Neutrophil (primary cell): ENCODE results near the gene VPS8.

Experiments
- H3K27ac ChIP-seq: fragments of 200-600 bp; sonication (generic); 2 replicates; pipeline ENCODE4 v1.5.1; 2016; ENCODE audit warnings: mild to moderate bottlenecking, moderate library complexity
- H3K27me3 ChIP-seq: fragments of 200-600 bp; sonication (generic); 2 replicates; pipeline ENCODE4 v1.6.0; 2016; ENCODE audit warnings: mild to moderate bottlenecking
- H3K36me3 ChIP-seq: fragments of 200-600 bp; sonication (generic); 2 replicates; pipeline ENCODE4 v1.5.1; 2017
- H3K4me1 ChIP-seq, 2 experiments: fragments of 200-600 bp in 1 of 2; sonication (generic) in 1 of 2; 1 replicate in 1 of 2; 2 replicates in 1 of 2; pipeline versions ENCODE4 v1.5.1 to v1.6.1; 2013 to 2016; ENCODE audit warnings: low read depth in 1 of 2, low read length in 1 of 2, mild to moderate bottlenecking in 1 of 2, moderate library complexity in 1 of 2; ENCODE audit not compliant: control insufficient read depth in 1 of 2, insufficient read depth in 1 of 2
- H3K4me3 ChIP-seq, 2 experiments: fragments of 200-600 bp in 1 of 2; sonication (generic) in 1 of 2; 1 replicate in 1 of 2; 2 replicates in 1 of 2; pipeline ENCODE4 v1.5.1; 2013 to 2016; ENCODE audit warnings: low read depth in 1 of 2, low read length in 1 of 2, mild to moderate bottlenecking in 1 of 2, moderate library complexity in 1 of 2
- H3K9me3 ChIP-seq: fragments of 200-600 bp; sonication (generic); 2 replicates; pipeline ENCODE4 v1.5.1; 2016
- CTCF ChIP-seq: fragments of 200-600 bp; sonication (generic); IDR thresholded peaks from 2 replicates; pipeline ENCODE4 v1.5.1; 2016; ENCODE audit warnings: antibody characterized with exemption

The VPS8 gene

GRCh38 chr3:184796954-184797353 lies 15.0 kb upstream of the VPS8 start:
- no peak overlapping the region for H3K4me3 ChIP-seq
- no peak overlapping the region for H3K27ac ChIP-seq
- H3K36me3 ChIP-seq = no peaks in the 10 kb centered on the region
- H3K27me3 ChIP-seq = peaks cover 65% of the 10 kb centered on the region
- no peak for TF ChIP-seq CTCF
- peaks cover 0 to 4% of the 10 kb centered on the region in 2 experiments for H3K4me1 ChIP-seq
- no peaks in the 10 kb centered on the region for H3K9me3 ChIP-seq

GRCh38 chr3:184798120-184798519 lies 13.8 kb upstream of the VPS8 start:
- Histone ChIP-seq H3K27ac (no peak overlapping the region), H3K4me1 (peaks cover 1 to 4% of the 10 kb centered on the region in 2 experiments), H3K4me3 (no peak overlapping the region), H3K36me3 (no peaks in the 10 kb centered on the region), H3K27me3 (peaks cover 56% of the 10 kb centered on the region), H3K9me3 (no peaks in the 10 kb centered on the region)
- no peak for TF ChIP-seq CTCF

- Histone ChIP-seq H3K36me3 (no peaks in the 10 kb centered on the region), H3K27ac (no peak overlapping the region), H3K9me3 (no peaks in the 10 kb centered on the region), H3K4me1 (peaks cover 24 to 25% of the 10 kb centered on the region in 2 experiments), H3K27me3 (peaks cover 49% of the 10 kb centered on the region), H3K4me3 (no peak overlapping the region)
- TF ChIP-seq CTCF = no peak
Measured at GRCh38 chr3:184800349-184800930, 11.5 kb upstream of the VPS8 start.

GRCh38 chr3:184801241-184801785 lies 10.7 kb upstream of the VPS8 start:
- peaks cover 29 to 32% of the 10 kb centered on the region in 2 experiments for H3K4me1 ChIP-seq
- H3K36me3 ChIP-seq = no peaks in the 10 kb centered on the region
- H3K9me3 ChIP-seq = no peaks in the 10 kb centered on the region
- H3K27me3 ChIP-seq = peaks cover 49% of the 10 kb centered on the region
- TF ChIP-seq CTCF = no peak
- H3K27ac ChIP-seq = no peak overlapping the region
- H3K4me3 ChIP-seq = no peak overlapping the region

GRCh38 chr3:184802150-184802549 lies 9.8 kb upstream of the VPS8 start:
- H3K4me3 ChIP-seq = no peak overlapping the region
- peaks cover 36 to 38% of the 10 kb centered on the region in 2 experiments for H3K4me1 ChIP-seq
- H3K9me3 ChIP-seq = no peaks in the 10 kb centered on the region
- TF ChIP-seq CTCF = no peak
- no peaks in the 10 kb centered on the region for H3K36me3 ChIP-seq
- H3K27me3 ChIP-seq = peaks cover 45% of the 10 kb centered on the region
- no peak overlapping the region for H3K27ac ChIP-seq
